Left ventricle myocardium inferior (tissue), 1 donor: ENCODE results near the gene KAZN. TPM values are rescaled to one million over a fixed set of nuclear protein-coding genes. Genes with fewer than 3 reads are reported as not detected.
"Not testable (repeated sequence)": the region's sequence is repeated elsewhere in the genome, so short reads cannot be mapped to it uniquely, and the experiment has no call there.

Source experiments
- DNase-seq: peaks from one replicate; pipeline ENCODE4 v3.0.0-alpha.2; 2020
- H3K27ac ChIP-seq: fragments of 200-600 bp; replicated peaks from 2 replicates; pipeline ENCODE4 v1.8.0; 2021
- H3K27me3 ChIP-seq: fragments of 200-600 bp; 2 replicates; pipeline ENCODE4 v1.8.0; 2021; ENCODE audit warnings: low read depth
- H3K36me3 ChIP-seq: fragments of 200-600 bp; 2 replicates; pipeline ENCODE4 v1.8.0; 2021
- H3K4me1 ChIP-seq: fragments of 200-600 bp; 2 replicates; pipeline ENCODE4 v1.8.0; 2021
- H3K4me3 ChIP-seq: fragments of 200-600 bp; 2 replicates; pipeline ENCODE4 v1.8.0; 2021; ENCODE audit warnings: mild to moderate bottlenecking, moderate library complexity
- H3K9me3 ChIP-seq: fragments of 200-600 bp; replicated peaks from 2 replicates; pipeline ENCODE4 v1.8.0; 2021
- CTCF ChIP-seq: fragments of 200-600 bp; IDR thresholded peaks from 2 replicates; pipeline ENCODE4 v1.8.0; 2021; ENCODE audit warnings: antibody characterized with exemption, mild to moderate bottlenecking, borderline replicate concordance
- intact Hi-C: fragments of 100-400 bp; cut with micrococcal nuclease; formaldehyde crosslinking; loops from one replicate; pipeline ENCODE4 v1.11.0; 2022
- total RNA-seq: library from RNA; stranded (reverse); fragmentation: NEBNext Ultra II Directional; extraction: Animal tissue kit (Norgen Biotek cat#: 25700); gene quantifications from one replicate; pipeline ENCODE4 v1.2.1, GENCODE V29; 2021
- donor health status: DM: no; HTN: yes; CAD: no; lungs with severe emphysema.

KAZN gene
- total RNA-seq, 1 donor from 2014 or later: 2.2 TPM

- no peak for TF ChIP-seq CTCF
- intact Hi-C loops: no loop called here
Observed at GRCh38 chr1:15036101-15036500, 437.6 kb downstream of the KAZN start.

DNA sequence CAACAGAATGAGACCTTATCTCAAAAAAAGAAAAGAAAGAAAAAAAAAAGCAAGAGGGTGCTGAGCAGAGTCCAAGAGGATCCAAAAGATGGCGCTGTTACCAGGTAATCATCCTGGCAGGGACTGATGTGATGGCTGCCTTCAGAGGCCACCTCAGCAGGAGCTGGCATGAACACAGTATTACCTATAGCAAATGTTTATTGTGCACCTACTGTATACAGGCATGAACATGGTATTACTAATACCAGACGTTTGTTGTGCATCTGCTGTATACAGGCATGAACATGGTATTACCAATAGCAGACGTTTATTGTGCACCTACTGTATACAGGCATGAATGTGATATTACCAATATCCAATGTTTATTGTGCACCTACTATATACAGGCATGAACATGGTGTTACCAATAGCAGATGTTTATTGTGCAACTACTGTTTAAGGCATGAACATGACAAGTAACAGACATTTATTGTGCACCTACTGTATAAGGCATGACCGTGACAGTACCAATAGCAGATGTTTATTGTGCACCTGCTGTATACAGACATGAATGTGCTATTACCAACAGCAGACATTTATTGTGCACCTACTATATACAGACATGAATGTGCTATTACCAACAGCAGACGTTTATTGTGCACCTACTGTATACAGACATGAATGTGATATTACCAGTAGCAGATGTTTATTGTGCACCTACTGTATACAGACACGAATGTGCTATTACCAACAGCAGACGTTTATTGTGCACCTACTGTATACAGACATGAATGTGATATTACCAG lies 439.9 kb downstream of the KAZN start:
- Histone ChIP-seq H3K27ac (no peak overlapping the region), H3K9me3 (no peaks in the 10 kb centered on the region), H3K27me3 (no peaks in the 10 kb centered on the region), H3K36me3 (no peaks in the 10 kb centered on the region), H3K4me3 (no peak overlapping the region), H3K4me1 (no peaks in the 10 kb centered on the region)
- no peak for TF ChIP-seq CTCF
- DNase-seq: no peak
- intact Hi-C loops: no loop called here

More at GRCh38 chr1:15036101-15036500, 437.6 kb downstream of the KAZN start:
- Histone ChIP-seq H3K9me3 (no peaks in the 10 kb centered on the region), H3K27ac (no peak overlapping the region), H3K36me3 (no peaks in the 10 kb centered on the region), H3K27me3 (no peaks in the 10 kb centered on the region), H3K4me1 (no peaks in the 10 kb centered on the region), H3K4me3 (no peak overlapping the region)
- DNase-seq: no peak

- Histone ChIP-seq H3K4me1 (no peaks in the 10 kb centered on the region), H3K4me3 (no peak overlapping the region), H3K27me3 (no peaks in the 10 kb centered on the region), H3K36me3 (no peaks in the 10 kb centered on the region), H3K27ac (no peak overlapping the region), H3K9me3 (no peaks in the 10 kb centered on the region)
- no peak for TF ChIP-seq CTCF
- intact Hi-C loops: no loop called here
- DNase-seq: no peak
Observed at GRCh38 chr1:15039017-15039648, 440.6 kb downstream of the KAZN start.

DNA sequence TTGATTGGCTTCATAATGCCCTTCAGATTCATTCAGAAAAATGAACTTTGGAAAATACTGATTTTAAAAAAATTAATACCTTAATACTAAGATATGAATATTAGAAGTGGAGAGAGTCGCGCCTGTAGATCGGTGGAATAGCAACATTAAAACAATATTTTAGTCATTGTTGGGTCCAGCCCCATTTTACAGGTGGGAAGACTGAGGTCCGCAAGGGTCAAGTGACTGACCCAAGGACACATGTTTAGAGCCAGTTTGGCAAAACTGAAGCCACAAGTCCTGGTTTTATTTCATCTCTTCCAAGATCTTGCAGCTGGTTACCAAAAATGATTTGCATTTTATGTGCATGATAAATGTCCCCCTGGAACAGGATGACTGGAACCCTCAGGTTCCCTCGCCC lies 441.4 kb downstream of the KAZN start:
- no peak for DNase-seq
- Histone ChIP-seq H3K4me1 (no peaks in the 10 kb centered on the region), H3K9me3 (no peaks in the 10 kb centered on the region), H3K4me3 (no peak overlapping the region), H3K27ac (no peak overlapping the region), H3K36me3 (no peaks in the 10 kb centered on the region), H3K27me3 (no peaks in the 10 kb centered on the region)
- intact Hi-C loops: loop anchor here (10.0 kb wide), 1 partner anchor 255 kb away; no protein-coding TSS in a partner anchor
- TF ChIP-seq CTCF: no peak

GRCh38 chr1:15040685-15041084 lies 442.2 kb downstream of the KAZN start:
- H3K9me3 ChIP-seq, DNase-seq: not testable (repeated sequence)
- intact Hi-C loops: loop anchor here (10.0 kb wide), 1 partner anchor 256 kb away; no protein-coding TSS in a partner anchor

DNA sequence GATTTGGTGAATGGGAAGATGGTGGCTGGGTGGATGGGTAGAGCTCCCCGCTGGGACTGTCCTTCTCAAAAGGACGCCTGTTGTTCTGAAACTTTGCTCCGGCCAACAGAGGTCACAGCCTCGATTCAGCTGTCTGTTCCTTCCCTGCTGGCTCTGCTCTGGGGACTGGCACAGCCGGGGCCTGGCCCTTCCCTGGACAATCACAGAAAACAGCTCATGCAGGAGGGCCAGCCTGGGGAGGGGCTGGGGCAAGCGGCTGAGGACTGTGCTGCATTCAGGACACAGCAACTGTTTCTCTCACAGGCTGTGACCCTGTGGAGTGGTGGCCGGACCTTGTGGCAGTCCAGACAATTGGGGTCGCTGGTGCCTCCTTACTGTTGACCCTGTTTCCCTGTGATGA lies 444.4 kb downstream of the KAZN start:
- H3K9me3 ChIP-seq: no peaks in the 10 kb centered on the region
- no peak overlapping the region for H3K27ac ChIP-seq
- H3K36me3 ChIP-seq: no peaks in the 10 kb centered on the region
- no peak for TF ChIP-seq CTCF
- no peak for DNase-seq
- H3K4me1 ChIP-seq: no peaks in the 10 kb centered on the region
- no peaks in the 10 kb centered on the region for H3K27me3 ChIP-seq
- H3K4me3 ChIP-seq: no peak overlapping the region
- intact Hi-C loops: loop anchor here (10.0 kb wide), 1 partner anchor 258 kb away; no protein-coding TSS in a partner anchor

More at GRCh38 chr1:15040685-15041084, 442.2 kb downstream of the KAZN start:
- not testable (repeated sequence) for H3K4me3 ChIP-seq, H3K36me3 ChIP-seq, H3K27ac ChIP-seq, H3K4me1 ChIP-seq, H3K27me3 ChIP-seq
